ENCODE data around the gene SLC25A47.

GRCh38 chr14:100333827-100334226 lies 10.7 kb downstream of the SLC25A47 start:
- no peak for TF ChIP-seq TAF1 (conservative IDR thresholded peaks at IDR 0.05)
- TF ChIP-seq RAD21 (IDR thresholded peaks at IDR 0.05): no peak
- TF ChIP-seq FOXA1 (IDR thresholded peaks at IDR 0.05): no peak
- TF ChIP-seq JUND (IDR thresholded peaks at IDR 0.05): no peak
- peak; percentile 0 for TF ChIP-seq CTCF (IDR thresholded peaks at IDR 0.05; ENCODE audit: low read depth, low read length, missing input control)
- TF ChIP-seq, protein P1, sequence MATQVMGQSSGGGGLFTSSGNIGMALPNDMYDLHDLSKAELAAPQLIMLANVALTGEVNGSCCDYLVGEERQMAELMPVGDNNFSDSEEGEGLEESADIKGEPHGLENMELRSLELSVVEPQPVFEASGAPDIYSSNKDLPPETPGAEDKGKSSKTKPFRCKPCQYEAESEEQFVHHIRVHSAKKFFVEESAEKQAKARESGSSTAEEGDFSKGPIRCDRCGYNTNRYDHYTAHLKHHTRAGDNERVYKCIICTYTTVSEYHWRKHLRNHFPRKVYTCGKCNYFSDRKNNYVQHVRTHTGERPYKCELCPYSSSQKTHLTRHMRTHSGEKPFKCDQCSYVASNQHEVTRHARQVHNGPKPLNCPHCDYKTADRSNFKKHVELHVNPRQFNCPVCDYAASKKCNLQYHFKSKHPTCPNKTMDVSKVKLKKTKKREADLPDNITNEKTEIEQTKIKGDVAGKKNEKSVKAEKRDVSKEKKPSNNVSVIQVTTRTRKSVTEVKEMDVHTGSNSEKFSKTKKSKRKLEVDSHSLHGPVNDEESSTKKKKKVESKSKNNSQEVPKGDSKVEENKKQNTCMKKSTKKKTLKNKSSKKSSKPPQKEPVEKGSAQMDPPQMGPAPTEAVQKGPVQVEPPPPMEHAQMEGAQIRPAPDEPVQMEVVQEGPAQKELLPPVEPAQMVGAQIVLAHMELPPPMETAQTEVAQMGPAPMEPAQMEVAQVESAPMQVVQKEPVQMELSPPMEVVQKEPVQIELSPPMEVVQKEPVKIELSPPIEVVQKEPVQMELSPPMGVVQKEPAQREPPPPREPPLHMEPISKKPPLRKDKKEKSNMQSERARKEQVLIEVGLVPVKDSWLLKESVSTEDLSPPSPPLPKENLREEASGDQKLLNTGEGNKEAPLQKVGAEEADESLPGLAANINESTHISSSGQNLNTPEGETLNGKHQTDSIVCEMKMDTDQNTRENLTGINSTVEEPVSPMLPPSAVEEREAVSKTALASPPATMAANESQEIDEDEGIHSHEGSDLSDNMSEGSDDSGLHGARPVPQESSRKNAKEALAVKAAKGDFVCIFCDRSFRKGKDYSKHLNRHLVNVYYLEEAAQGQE (IDR thresholded peaks at IDR 0.05): no peak
- no peak for TF ChIP-seq HNF4G (IDR thresholded peaks at IDR 0.05)
- TF ChIP-seq, protein P2, sequence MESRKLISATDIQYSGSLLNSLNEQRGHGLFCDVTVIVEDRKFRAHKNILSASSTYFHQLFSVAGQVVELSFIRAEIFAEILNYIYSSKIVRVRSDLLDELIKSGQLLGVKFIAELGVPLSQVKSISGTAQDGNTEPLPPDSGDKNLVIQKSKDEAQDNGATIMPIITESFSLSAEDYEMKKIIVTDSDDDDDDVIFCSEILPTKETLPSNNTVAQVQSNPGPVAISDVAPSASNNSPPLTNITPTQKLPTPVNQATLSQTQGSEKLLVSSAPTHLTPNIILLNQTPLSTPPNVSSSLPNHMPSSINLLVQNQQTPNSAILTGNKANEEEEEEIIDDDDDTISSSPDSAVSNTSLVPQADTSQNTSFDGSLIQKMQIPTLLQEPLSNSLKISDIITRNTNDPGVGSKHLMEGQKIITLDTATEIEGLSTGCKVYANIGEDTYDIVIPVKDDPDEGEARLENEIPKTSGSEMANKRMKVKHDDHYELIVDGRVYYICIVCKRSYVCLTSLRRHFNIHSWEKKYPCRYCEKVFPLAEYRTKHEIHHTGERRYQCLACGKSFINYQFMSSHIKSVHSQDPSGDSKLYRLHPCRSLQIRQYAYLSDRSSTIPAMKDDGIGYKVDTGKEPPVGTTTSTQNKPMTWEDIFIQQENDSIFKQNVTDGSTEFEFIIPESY (IDR thresholded peaks at IDR 0.05): no peak
- TF ChIP-seq YY1 (IDR thresholded peaks at IDR 0.05): no peak
- no peak for TF ChIP-seq NR2F2 (IDR thresholded peaks at IDR 0.05)
- no peak for TF ChIP-seq GABPA (IDR thresholded peaks at IDR 0.05 in 1 of 2, conservative IDR thresholded peaks at IDR 0.05 in 1 of 2)
